ENCODE results near the gene CRACR2B. TPM values are rescaled to one million over a fixed set of nuclear protein-coding genes. Genes with fewer than 3 reads are reported as not detected.

Gene CRACR2B
- polyA plus RNA-seq, 3 donors from 2014 or later: 0.74 to 2.2 TPM; not detected in 1

DNA sequence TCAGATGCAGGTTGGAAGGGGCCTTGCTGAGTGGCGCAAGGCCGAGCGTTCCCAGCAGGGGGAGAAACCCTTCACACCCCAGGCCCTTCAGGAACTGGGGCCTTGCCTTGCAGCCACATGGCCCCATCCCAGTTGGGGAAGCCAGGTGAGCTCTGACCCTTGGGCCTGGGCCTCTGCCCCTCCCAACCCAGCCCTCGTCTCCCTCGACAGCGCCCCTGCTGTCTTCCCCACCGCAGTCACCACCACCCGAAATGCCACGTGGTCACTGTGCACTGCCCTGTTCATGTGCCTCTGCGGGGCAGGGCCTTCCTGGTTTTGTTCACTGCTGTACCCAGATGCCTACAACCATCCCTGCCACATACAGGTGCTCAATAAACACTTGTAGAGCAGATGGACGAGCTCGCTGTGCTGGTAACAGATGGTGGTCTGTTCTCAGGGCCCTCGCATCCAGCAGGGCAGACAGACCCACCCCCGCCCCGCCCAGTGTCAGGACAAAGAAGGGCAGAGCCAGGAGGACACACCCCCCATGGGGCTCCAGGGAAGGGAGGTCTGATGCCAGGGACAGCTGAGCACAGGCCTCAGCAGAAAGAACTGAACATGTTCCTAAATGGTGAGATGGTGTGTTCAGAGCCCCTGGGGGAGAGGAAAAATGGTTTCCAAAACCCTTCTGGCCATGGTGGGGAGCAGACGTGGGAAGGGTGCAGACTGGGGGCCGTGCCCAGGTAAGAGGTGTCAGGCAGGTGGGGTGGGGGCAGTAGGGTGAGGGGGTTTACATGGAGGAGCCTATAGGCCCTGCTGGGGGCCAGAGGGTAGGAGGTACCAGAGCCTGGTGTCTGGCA lies 10.9 kb downstream of the CRACR2B start:
- Mint-ChIP-seq H3K36me3 (no peaks in the 10 kb centered on the region), H3K9me3 (no peaks in the 10 kb centered on the region), H3K27ac (peak overlapping the region in 2 of 6 donors; percentile 7 to 76), H3K4me3 (no peak overlapping the region), H3K4me1 (peaks cover 28 to 43% of the 10 kb centered on the region in 2 donors), H3K27me3 (ENCODE audit: low read depth in 3 of 3) (peaks cover 5 to 6% (median 5%) of the 10 kb centered on the region in 3 donors)
- DNase-seq: no peak

DNA sequence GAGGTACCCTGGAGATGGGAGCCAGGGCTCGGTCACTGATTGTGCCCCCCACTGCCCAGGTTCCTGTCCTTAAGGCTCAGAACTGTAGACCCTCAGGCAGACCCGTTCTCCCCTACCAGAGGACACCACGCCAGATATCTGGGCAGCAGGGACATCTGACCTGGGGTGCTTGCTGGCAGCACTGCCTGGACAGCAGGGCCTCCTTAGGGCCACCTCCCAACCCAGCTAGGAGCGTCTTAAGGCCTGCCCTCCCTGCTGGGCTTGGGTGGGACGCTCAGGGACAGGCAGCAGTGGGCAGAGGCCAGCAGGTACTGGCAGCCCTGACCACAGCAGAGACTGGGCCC lies 11.5 kb downstream of the CRACR2B start:
- no peaks in the 10 kb centered on the region for H3K9me3 Mint-ChIP-seq
- no peak for DNase-seq
- no peaks in the 10 kb centered on the region for H3K36me3 Mint-ChIP-seq
- H3K27me3 Mint-ChIP-seq (ENCODE audit: low read depth in 3 of 3): peaks cover 6 to 7% (median 7%) of the 10 kb centered on the region in 3 donors
- H3K4me1 Mint-ChIP-seq: peaks cover 30 to 42% of the 10 kb centered on the region in 2 donors
- peak overlapping the region in 1 of 5 donors; percentile 27 for H3K4me3 Mint-ChIP-seq
- H3K27ac Mint-ChIP-seq: no peak overlapping the region

DNA sequence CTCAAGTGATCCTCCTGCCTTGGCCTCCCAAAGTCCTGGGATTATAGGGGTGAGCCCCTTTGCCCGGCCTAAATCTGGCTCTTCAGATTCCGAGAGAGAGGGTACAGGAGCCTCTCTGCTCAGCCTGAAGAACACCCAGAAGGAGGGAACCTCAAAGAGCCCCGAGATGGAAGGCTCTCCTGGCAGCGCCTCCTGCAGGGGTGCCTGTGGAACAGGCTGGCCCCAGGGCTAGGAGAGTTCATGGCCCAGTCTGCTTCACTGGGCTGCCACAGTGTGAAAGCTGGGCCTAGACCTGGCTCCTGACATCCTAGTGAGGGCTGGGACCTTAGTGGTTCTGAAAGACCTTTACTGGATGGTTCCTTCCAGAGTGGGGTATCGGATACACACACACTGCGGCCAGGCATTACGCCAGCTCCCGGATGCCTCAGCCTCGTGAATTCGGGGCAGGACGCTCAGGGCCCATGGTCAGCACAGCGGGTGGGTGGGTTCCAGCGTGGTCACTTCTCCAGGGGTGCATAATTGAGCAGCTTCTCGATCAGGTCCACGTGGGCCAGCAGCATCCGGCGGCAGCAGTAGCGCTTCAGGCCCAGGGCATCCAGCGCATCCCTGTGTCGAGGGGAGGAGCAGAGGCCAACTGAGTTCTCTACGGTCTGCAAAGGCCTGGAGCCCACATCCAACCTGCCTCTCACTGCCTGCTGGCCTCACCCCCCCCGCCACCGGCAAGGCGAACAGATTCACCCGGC lies 12.3 kb downstream of the CRACR2B start:
- no peaks in the 10 kb centered on the region for H3K9me3 Mint-ChIP-seq
- no peaks in the 10 kb centered on the region for H3K36me3 Mint-ChIP-seq
- H3K4me3 Mint-ChIP-seq: peak overlapping the region; percentile 67 to 87 (median 69)
- H3K27ac Mint-ChIP-seq: peak overlapping the region in 2 of 6 donors; percentile 51 to 80
- peaks cover 6 to 8% (median 7%) of the 10 kb centered on the region in 3 donors for H3K27me3 Mint-ChIP-seq (ENCODE audit: low read depth in 3 of 3)
- peaks cover 30 to 41% of the 10 kb centered on the region in 2 donors for H3K4me1 Mint-ChIP-seq
- no peak for DNase-seq

DNA sequence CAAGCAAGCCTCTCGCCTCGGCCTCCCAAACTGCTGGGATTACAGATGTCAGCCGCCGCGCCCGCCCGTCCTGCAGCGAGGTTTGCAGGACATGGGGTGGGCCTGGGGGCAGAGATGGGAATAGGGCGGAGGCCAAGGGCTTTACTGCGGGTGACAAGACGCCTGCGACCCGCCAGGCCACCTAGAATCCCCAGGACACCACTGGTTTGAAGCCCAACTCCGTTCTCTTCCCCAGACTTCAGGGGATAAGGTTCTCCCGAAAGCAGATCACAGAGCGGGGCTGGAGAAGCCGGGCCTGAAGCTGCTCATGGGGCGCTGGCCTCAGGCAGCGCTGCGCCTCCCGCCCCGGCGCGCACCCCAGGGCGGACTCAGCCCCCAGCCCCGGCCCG lies 14.3 kb downstream of the CRACR2B start:
- H3K9me3 Mint-ChIP-seq: no peaks in the 10 kb centered on the region

DNA sequence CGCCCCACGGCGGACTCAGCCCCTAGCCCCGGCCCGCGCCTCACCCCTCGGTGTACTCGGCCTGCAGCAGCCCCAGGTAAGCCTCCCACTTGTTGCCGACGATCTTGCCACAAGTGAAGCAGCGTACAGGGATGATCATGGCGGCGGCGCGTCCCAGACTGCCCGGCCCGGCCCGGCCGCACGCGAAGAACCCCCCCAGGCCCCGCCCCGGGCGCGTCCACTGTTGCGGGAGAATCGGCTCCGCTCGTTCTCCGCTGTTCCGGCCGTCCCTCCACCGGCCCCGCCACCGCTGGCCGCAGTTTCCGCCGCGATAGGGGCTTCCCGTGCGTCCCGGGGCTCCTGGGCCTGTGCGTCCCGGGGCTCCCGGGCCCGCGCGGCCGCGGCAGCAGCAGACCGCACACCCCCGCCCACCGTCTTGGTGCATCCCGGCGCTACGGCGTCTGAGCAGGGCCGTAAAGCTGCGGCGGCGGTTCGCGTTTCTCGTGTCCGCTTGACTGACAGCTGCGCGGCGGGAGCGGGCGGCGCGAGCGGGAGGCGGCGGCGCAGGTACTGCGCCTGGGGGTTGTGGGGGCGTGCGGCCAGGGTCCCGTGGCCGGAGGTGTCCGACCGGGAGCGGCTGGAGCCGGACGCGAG lies 14.8 kb downstream of the CRACR2B start, which contains the start of the genes POLR2L and TSPAN4:
Gene POLR2L, minus strand, starts transcription at position 160 of the 633 bp plus-strand sequence. Its CDS starts 21 bp downstream, at position 139.
Gene TSPAN4, plus strand, starts transcription at position 483 of the 633 bp plus-strand sequence. CDS start 7,453 bp downstream, outside the sequence.
- no peaks in the 10 kb centered on the region for H3K9me3 Mint-ChIP-seq
- H3K36me3 Mint-ChIP-seq: no peaks in the 10 kb centered on the region
- H3K27ac Mint-ChIP-seq: peak within 1 kb of the TSS; percentile 55 to 82 (median 68)
- peak; percentile 86 to 87 (median 87) for DNase-seq
- peaks cover 3 to 8% (median 7%) of the 10 kb centered on the region in 3 donors for H3K27me3 Mint-ChIP-seq (ENCODE audit: low read depth in 3 of 3)
- H3K4me1 Mint-ChIP-seq: peaks cover 27 to 36% of the 10 kb centered on the region in 2 donors
- H3K4me3 Mint-ChIP-seq: peak within 1 kb of the TSS; percentile 85 to 89 (median 87)

More for the DNA sequence above, 14.3 kb downstream of the CRACR2B start:
- Mint-ChIP-seq H3K27me3 (ENCODE audit: low read depth in 3 of 3) (peaks cover 3 to 8% (median 7%) of the 10 kb centered on the region in 3 donors), H3K4me3 (peak overlapping the region; percentile 85 to 89 (median 87)), H3K36me3 (no peaks in the 10 kb centered on the region), H3K4me1 (peaks cover 30 to 40% of the 10 kb centered on the region in 2 donors), H3K27ac (peak overlapping the region in 5 of 6 donors; percentile 60 to 82 (median 64))
- no peak for DNase-seq

DNA sequence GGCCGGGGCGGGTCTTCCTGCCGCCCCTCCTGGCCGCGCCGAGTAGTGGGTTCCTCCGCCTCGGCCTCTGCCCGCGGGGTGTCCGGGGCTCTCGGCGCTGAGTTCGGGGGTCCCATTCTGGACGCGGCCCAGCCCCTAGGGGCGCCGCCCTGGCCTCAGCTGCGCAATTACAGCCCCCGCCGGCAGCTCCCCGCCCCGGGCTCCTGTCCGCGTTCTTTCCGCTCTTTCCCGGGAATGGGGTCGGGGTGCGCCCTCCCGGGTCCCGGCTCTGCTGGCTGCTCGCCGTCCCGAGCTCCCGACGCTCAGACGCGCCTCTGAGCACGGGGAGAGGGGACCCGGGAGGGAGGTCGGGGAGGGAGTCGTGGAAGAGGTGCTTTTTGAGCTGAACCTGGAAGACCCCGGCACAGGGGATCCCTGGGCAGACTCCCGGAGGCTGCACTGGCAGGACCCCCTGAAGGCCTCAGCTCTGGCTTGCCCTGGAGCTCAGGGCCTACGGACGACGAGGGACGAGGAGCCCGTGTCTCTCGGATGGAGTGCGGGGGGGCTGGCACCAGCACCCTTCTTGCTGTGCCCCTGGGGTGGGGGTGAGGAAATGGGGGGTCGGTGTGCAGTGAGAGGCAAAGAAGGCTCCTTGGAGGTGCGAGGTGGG lies 15.5 kb downstream of the CRACR2B start:
- no peaks in the 10 kb centered on the region for H3K36me3 Mint-ChIP-seq
- no peaks in the 10 kb centered on the region for H3K9me3 Mint-ChIP-seq
- H3K27me3 Mint-ChIP-seq (ENCODE audit: low read depth in 3 of 3): peaks cover 3 to 8% (median 7%) of the 10 kb centered on the region in 3 donors
- H3K27ac Mint-ChIP-seq: peak overlapping the region in 4 of 6 donors; percentile 35 to 79 (median 66)
- DNase-seq: no peak
- H3K4me1 Mint-ChIP-seq: peaks cover 19 to 28% of the 10 kb centered on the region in 2 donors
- peak overlapping the region; percentile 68 to 84 (median 78) for H3K4me3 Mint-ChIP-seq

DNA sequence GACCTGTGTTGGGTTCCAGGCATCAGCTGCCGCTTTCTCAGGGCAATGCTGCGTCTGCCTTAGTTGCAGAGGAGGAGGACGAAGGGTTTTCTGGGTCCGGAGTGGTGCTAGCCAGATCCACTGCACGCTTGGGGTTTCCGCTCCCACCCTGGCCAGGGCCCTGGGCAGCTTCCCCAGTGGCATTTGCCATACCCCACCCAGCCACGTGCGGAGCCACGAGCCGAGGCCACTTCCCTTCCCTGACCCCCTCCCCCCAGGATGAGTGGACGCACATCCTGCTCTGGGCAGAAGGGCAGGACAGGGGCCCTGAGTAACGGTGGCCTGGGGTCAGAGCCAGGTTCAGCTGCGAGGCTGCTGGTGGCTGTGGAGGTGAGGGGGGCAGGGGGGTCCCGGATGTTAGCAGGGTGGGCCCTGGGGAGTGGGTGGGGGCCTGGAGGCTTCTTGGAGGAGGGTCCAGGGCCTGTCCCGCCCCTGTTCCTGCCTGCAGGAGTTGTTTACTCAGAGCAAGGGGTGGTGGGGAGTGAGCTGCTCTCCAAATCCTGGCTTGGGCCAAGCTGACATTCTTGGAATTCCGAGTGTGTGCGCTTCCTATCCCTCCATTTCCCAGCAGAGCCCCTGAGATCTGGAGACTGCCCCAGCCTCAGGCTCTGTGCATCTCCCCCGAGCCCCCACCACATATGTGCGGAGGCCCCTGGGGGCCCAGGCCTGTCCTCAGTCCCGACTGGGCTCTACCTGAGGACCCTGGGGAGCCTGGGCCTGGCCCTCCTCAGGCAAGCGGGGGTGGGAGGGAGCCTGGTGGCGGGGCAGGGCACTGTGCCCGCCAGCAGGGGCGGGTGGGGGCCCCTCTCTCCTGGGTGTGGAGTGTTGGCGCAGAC lies 16.3 kb downstream of the CRACR2B start:
- Mint-ChIP-seq H3K36me3 (no peaks in the 10 kb centered on the region), H3K27ac (peak overlapping the region in 4 of 6 donors; percentile 35 to 79 (median 66)), H3K4me3 (peak overlapping the region; percentile 68 to 84 (median 78))

DNA sequence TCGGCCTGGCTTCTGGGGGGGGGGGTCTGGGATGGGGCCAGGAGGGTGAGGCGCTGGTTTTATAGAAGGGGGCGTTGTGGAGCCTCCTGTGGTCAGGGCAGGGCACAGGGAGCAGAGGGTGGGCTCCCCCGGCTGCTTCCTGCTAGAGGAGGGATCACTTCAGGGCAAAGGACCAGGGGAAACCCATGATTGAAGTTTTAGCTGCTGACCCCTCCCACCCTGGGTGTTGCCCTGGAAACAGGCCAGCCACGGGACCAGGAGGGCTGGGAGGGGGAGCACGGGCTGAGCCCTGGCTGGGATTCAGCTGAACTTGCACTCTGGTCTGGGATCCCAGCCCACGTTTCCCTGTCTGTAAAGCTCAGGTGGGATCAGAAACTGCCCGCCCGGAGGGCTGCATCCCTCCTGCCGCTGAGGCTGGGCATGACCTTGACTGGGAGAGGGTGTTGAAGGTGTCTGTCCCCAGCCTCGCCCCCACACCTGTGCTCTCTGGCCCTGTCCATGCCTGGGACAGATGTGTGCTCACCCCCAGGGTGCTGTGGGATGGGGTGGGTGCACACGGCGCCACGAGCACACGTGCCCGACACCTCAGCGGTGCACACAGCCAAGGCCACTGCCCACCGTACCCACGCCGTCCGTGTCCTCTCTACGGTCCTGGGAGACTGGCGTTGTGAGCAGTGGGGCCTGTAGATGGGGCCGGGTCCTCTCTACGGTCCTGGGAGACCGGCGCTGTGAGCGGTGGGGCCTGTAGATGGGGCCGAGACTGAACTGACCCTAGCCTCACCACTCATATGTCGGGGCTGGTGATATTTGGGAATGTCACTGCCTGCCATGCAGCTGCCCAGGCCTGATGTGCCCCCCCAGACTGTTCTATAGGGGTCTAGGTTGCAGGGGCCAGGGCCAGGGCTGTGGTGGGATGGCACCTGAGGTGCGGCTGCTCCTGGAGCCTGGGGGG lies 17.2 kb downstream of the CRACR2B start:
- no peaks in the 10 kb centered on the region for H3K36me3 Mint-ChIP-seq
- H3K9me3 Mint-ChIP-seq: no peaks in the 10 kb centered on the region
- peaks cover 1 to 8% (median 7%) of the 10 kb centered on the region in 3 donors for H3K27me3 Mint-ChIP-seq (ENCODE audit: low read depth in 3 of 3)
- peak overlapping the region in 1 of 6 donors; percentile 45 for H3K27ac Mint-ChIP-seq
- H3K4me3 Mint-ChIP-seq: peak overlapping the region in 3 of 5 donors; percentile 17 to 42 (median 21)
- peaks cover 18 to 28% of the 10 kb centered on the region in 2 donors for H3K4me1 Mint-ChIP-seq
- DNase-seq: no peak

More for the DNA sequence above, 16.3 kb downstream of the CRACR2B start:
- Mint-ChIP-seq H3K4me1 (peaks cover 18 to 29% of the 10 kb centered on the region in 2 donors), H3K9me3 (no peaks in the 10 kb centered on the region), H3K27me3 (ENCODE audit: low read depth in 3 of 3) (peaks cover 3 to 8% (median 7%) of the 10 kb centered on the region in 3 donors)
- DNase-seq: peak in 2 of 3 donors; percentile 39 to 46

DNA sequence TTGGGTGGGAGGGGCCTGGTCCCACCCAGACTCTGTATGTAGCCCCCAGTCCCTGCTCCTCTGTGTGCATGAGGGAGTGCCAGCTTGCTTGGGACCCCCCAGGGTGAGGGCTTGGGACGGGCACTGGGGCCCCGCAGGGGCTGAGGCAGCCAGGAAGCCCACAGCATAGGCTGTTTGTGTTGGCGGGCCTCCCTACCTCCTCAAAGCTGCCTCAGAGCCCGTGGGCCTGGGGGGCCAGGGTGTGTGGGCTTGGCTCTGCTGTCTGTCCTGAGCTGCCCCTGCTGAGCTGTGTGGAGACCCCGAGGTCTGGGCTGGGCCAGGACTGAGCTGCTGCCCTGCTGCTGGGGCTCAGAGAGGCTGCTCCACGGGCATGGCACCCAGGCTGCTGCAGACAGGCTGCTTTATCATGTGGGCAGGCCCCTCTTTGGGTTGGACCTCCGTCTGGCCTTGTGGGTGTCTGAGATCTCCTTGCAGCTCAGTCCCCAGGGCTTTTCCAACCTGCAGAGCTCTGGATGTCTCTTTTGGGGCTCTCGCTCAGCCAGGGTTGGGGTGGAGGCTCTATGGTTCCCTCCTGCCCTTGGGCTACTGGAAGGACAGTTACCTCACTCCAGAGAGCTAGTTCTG lies 18.3 kb downstream of the CRACR2B start:
- Mint-ChIP-seq H3K4me3 (no peak overlapping the region), H3K36me3 (no peaks in the 10 kb centered on the region), H3K4me1 (peaks cover 8 to 18% of the 10 kb centered on the region in 2 donors), H3K9me3 (no peaks in the 10 kb centered on the region), H3K27ac (no peak overlapping the region), H3K27me3 (ENCODE audit: low read depth in 3 of 3) (peaks cover 1 to 8% (median 7%) of the 10 kb centered on the region in 3 donors)
- DNase-seq: no peak

DNA sequence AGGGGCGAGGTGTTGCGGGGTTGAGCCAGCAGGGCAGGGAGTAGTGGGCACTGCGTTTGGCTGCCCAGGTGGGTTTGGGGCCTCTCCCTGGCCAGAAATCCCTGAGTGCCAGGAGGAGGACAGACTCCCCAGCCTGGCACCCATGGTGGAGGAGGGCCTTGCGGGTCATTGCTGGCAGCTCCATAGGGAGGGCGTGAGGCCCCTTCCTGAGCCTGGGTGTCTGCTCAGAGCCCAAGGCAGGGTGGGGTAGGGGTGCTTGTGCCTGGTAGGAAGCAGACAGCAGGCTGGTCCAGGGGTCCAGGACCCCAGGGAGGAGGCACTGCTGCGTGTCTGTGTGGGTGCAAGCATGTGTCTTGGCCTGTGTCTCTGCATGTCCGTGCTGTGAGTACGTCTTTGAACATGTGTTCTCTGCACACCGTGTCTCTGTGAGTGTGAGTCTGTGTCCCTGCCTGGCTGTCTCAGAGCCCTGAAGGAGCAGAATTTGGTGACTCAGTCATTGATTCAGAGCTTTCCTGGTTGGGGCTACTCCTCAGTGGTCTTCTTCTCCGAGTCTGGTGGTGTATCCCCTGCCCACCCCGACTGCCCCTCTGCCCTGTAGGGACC lies 18.9 kb downstream of the CRACR2B start:
- no peak overlapping the region for H3K4me3 Mint-ChIP-seq
- H3K27me3 Mint-ChIP-seq (ENCODE audit: low read depth in 3 of 3): peaks cover 1 to 8% (median 7%) of the 10 kb centered on the region in 3 donors
- DNase-seq: no peak
- H3K27ac Mint-ChIP-seq: peak overlapping the region in 1 of 6 donors; percentile 65
- H3K9me3 Mint-ChIP-seq: no peaks in the 10 kb centered on the region
- no peaks in the 10 kb centered on the region for H3K36me3 Mint-ChIP-seq
- H3K4me1 Mint-ChIP-seq: peaks cover 5 to 13% of the 10 kb centered on the region in 2 donors

DNA sequence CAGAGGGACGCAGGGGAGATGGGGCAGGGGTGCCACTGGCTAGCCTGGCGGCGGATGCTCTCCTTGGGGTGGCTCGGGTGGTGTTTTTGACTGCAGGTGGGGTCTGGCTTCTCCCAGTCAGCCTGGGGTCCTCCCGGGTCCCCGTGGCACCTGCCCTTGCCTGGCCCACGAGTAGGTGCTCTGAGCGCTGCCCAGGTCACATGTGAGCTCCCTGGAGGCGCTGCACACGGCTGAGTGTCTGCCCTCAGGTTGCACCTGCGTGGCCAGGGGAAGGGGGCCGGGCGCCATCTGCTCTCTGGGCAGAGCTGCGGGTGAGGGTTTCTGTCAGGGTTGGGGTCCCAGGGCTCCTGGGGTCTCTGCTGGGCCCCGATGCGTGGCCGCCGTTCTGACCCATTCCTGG lies 20.2 kb downstream of the CRACR2B start:
- Mint-ChIP-seq H3K9me3 (peaks cover 0 to 1% (median 0%) of the 10 kb centered on the region in 6 donors), H3K27ac (no peak overlapping the region), H3K4me1 (peaks cover 5 to 13% of the 10 kb centered on the region in 2 donors), H3K36me3 (no peaks in the 10 kb centered on the region), H3K4me3 (no peak overlapping the region), H3K27me3 (ENCODE audit: low read depth in 3 of 3) (peaks cover 0 to 10% (median 7%) of the 10 kb centered on the region in 3 donors)
- DNase-seq: no peak
